ENCODE measurements around the gene COMMD7. TPM values are rescaled to one million over a fixed set of nuclear protein-coding genes. Genes with fewer than 3 reads are reported as not detected.

The COMMD7 gene
- total and polyA plus RNA-seq, 9 of the 15 experiments (the other 6 are each of a cell fraction or from before 2014, with no cell fraction given) = 11.9 to 69.1 (median 34.7) TPM

DNA sequence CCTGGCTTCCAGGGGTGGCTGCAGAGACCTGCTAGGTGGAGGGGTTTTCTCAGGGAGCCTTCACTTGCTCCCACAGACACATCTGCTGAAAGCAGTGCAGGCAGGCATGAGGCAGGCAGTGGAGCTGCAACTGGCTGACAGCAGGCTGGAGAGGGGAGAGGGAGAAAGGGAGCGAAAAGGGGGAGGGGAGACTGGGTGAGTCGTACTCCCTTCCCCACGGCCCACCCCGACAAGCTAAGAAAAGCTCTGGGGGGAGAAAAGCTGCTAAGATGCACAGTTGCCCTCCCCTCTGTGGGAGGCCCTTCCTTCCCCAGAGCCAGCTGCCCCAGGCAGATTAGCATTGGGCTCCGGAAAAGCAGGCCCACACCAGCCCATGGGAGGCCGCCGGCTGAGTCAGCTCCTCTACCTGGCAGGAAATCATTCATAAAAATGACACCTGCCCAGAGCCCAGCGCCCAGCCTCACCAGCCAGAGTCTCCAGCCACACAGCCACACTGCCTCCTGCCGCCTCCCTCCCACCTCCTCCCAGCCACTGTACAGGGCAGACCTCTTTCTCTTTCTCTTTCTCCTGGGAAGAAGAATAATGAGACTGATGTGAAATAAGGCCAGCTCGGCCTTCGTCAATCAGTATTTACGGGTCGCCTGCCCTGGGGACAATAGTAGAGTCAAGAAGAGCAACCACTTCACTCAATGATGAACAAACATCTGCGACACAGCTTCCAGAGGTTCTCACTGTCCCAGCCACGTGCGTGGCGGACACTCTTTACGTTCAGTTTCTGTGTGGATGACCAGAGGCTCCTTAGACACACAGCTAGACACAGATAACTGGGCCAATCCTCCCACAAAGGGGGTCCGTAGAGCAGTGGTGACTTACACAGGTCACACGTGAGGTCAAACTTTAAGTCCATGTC lies 61.8 kb downstream of the COMMD7 start (continued):
- TF ChIP-seq HMGXB4 (CRISPR knock-in tag; IDR thresholded peaks at IDR 0.05) (no peak), HES1 (IDR thresholded peaks at IDR 0.05; ENCODE audit: low read depth) (peak; percentile 60; the same call in 1 of the 2 replicates), CBFB (CRISPR knock-in tag; IDR thresholded peaks at IDR 0.05) (no peak), ELF1 (tag; IDR thresholded peaks at IDR 0.05) (no peak), ZNF785 (CRISPR knock-in tag; IDR thresholded peaks at IDR 0.05) (no peak), NBN (IDR thresholded peaks at IDR 0.05; ENCODE audit: low read depth) (peak; percentile 68; the same call in 1 of the 2 replicates), KAT2B (IDR thresholded peaks at IDR 0.05; ENCODE audit: low read depth, low read length) (no peak), SMARCA5 (IDR thresholded peaks at IDR 0.05) (peak; percentile 40; the same call in 1 of the 2 replicates), SMARCA4 (IDR thresholded peaks at IDR 0.05) (peak; percentile 90), NCOA2 (IDR thresholded peaks at IDR 0.05; ENCODE audit: partially characterized antibody in 2 of 2) (no peak), E2F1 (CRISPR knock-in tag; IDR thresholded peaks at IDR 0.05) (no peak), ZHX1 (conservative IDR thresholded peaks at IDR 0.05; ENCODE audit: low read length) (no peak), HDAC6 (IDR thresholded peaks at IDR 0.05; ENCODE audit: low read depth, low read length) (no peak), ZBTB1 (CRISPR knock-in tag; IDR thresholded peaks at IDR 0.05; ENCODE audit: borderline replicate concordance, low read depth) (no peak), NUFIP1 (IDR thresholded peaks at IDR 0.05; ENCODE audit: partially characterized antibody) (no peak), GATAD2B (IDR thresholded peaks at IDR 0.05; ENCODE audit: borderline replicate concordance) (peak; percentile 57; the same call in 1 of the 2 replicates), EP400 (IDR thresholded peaks at IDR 0.05) (peak; percentile 70), ZEB2 (IDR thresholded peaks at IDR 0.05) (peak; percentile 95), ZKSCAN8 (CRISPR knock-in tag; IDR thresholded peaks at IDR 0.05) (no peak), HNRNPK (IDR thresholded peaks at IDR 0.05; ENCODE audit: low read depth, low read length, poor library complexity, severe bottlenecking) (no peak)
- TF ChIP-seq, protein P1, sequence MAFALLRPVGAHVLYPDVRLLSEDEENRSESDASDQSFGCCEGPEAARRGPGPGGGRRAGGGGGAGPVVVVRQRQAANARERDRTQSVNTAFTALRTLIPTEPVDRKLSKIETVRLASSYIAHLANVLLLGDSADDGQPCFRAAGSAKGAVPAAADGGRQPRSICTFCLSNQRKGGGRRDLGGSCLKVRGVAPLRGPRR (CRISPR knock-in tag; IDR thresholded peaks at IDR 0.05) = no peak
